WTC11 (cell line): ENCODE results near the gene P3H2. TPM values are rescaled to one million over a fixed set of nuclear protein-coding genes. Genes with fewer than 3 reads are reported as not detected.
"Not testable (repeated sequence)": the region's sequence is repeated elsewhere in the genome, so short reads cannot be mapped to it uniquely, and the experiment has no call there.

Experiments used
- ATAC-seq: fragments of 200-7000 bp; cut with Tn5 transposase; 2 replicates; pipeline ENCODE4 v1.10.0; 2021; ENCODE audit warnings: mild to moderate bottlenecking, moderate library complexity
- CTCF ChIA-PET: fragments of 300-600 bp; sonication (Branson Sonifier 250); formaldehyde crosslinking; loops from one replicate; lab custom pipeline; 2021; ENCODE audit warnings: antibody characterized with exemption; lab: Charles Lee
- POLR2A ChIA-PET: fragments of 350-600 bp; sonication (Branson Sonifier 250); formaldehyde crosslinking; loops from one replicate; lab custom pipeline; 2021; ENCODE audit warnings: antibody characterized with exemption; lab: Charles Lee
- DNase-seq: peaks from one replicate; pipeline ENCODE4 v3.0.0; 2021; ENCODE audit warnings: low spot score
- H3K27ac Mint-ChIP-seq: 2 replicates; pipeline ENCODE4 v1.8.0; 2021; ENCODE audit warnings: mixed read lengths
- H3K27me3 Mint-ChIP-seq: 2 replicates; pipeline ENCODE4 v1.8.0; 2021; ENCODE audit warnings: low read depth, mild to moderate bottlenecking, moderate library complexity, mixed read lengths
- H3K36me3 Mint-ChIP-seq: 2 replicates; pipeline ENCODE4 v1.8.0; 2021; ENCODE audit warnings: mixed read lengths
- H3K4me1 Mint-ChIP-seq: 2 replicates; pipeline ENCODE4 v1.8.0; 2022; ENCODE audit warnings: mixed read lengths
- H3K4me3 Mint-ChIP-seq: 2 replicates; pipeline ENCODE4 v1.8.0; 2021; ENCODE audit warnings: mild to moderate bottlenecking, moderate library complexity, mixed read lengths
- H3K9me3 Mint-ChIP-seq: 2 replicates; pipeline ENCODE4 v1.8.0; 2021; ENCODE audit warnings: mixed read lengths
- ATF2 ChIP-seq: sonication (generic); formaldehyde crosslinking; IDR thresholded peaks from 2 replicates; pipeline ENCODE4 v1.8.1; 2022; ENCODE audit warnings: low read depth, missing genetic modification reagents, borderline replicate concordance
- CBFB ChIP-seq: sonication (generic); formaldehyde crosslinking; IDR thresholded peaks from 2 replicates; pipeline ENCODE4 v1.8.1; 2022; ENCODE audit warnings: mild to moderate bottlenecking, low read depth, missing genetic modification reagents
- E2F1 ChIP-seq: sonication (generic); formaldehyde crosslinking; IDR thresholded peaks from 2 replicates; pipeline ENCODE4 v1.8.0; 2022; ENCODE audit warnings: mild to moderate bottlenecking, missing genetic modification reagents
- E2F4 ChIP-seq: sonication (generic); formaldehyde crosslinking; IDR thresholded peaks from 2 replicates; pipeline ENCODE4 v1.8.1; 2022; ENCODE audit warnings: low read depth, mild to moderate bottlenecking, moderate library complexity, missing genetic modification reagents, borderline replicate concordance
- ERG ChIP-seq: fragments of 250-450 bp; sonication (Bioruptor Pico); IDR thresholded peaks from 2 replicates; pipeline ENCODE4 v1.8.0; 2021; ENCODE audit warnings: mild to moderate bottlenecking
- FOXJ3 ChIP-seq: sonication (generic); formaldehyde crosslinking; IDR thresholded peaks from 2 replicates; pipeline ENCODE4 v1.9.0; 2021; ENCODE audit warnings: missing genetic modification reagents, mild to moderate bottlenecking, borderline replicate concordance
- GABPB1 ChIP-seq: sonication (generic); formaldehyde crosslinking; IDR thresholded peaks from 2 replicates; pipeline ENCODE4 v1.8.1; 2023; ENCODE audit warnings: mild to moderate bottlenecking, missing genetic modification reagents
- HMGA2 ChIP-seq: fragments of 250-450 bp; sonication (Bioruptor Pico); IDR thresholded peaks from 2 replicates; pipeline ENCODE4 v1.4.0; 2021; ENCODE audit warnings: mild to moderate bottlenecking, moderate library complexity
- NFATC4 ChIP-seq: fragments of 250-450 bp; sonication (Bioruptor Pico); IDR thresholded peaks from 2 replicates; pipeline ENCODE4 v1.9.0; 2021; ENCODE audit warnings: mild to moderate bottlenecking
- RELA ChIP-seq: sonication (generic); formaldehyde crosslinking; IDR thresholded peaks from 2 replicates; pipeline ENCODE4 v1.8.1; 2022; ENCODE audit warnings: missing genetic modification reagents, mild to moderate bottlenecking, borderline replicate concordance
- ZBTB21 ChIP-seq: sonication (generic); formaldehyde crosslinking; IDR thresholded peaks from 2 replicates; pipeline ENCODE4 v1.8.1; 2023; ENCODE audit warnings: mild to moderate bottlenecking, missing genetic modification reagents, borderline replicate concordance
- ZMAT4 ChIP-seq: fragments of 250-450 bp; sonication (Bioruptor Pico); IDR thresholded peaks from 2 replicates; pipeline ENCODE4 v1.9.0; 2021; ENCODE audit warnings: mild to moderate bottlenecking
- ZNF232 ChIP-seq: sonication (generic); formaldehyde crosslinking; IDR thresholded peaks from 2 replicates; pipeline ENCODE4 v1.8.0; 2022; ENCODE audit warnings: mild to moderate bottlenecking, missing genetic modification reagents
- ZNF416 ChIP-seq: fragments of 250-450 bp; sonication (Bioruptor Pico); IDR thresholded peaks from 2 replicates; pipeline ENCODE4 v1.9.0; 2021; ENCODE audit warnings: mild to moderate bottlenecking, inconsistent platforms
- ZNF425 ChIP-seq: fragments of 250-450 bp; sonication (Bioruptor Pico); conservative IDR thresholded peaks from 2 replicates; pipeline ENCODE4 v1.9.0; 2021; ENCODE audit warnings: mild to moderate bottlenecking
- total RNA-seq: library from RNA; stranded (reverse); gene quantifications from 3 replicates; pipeline ENCODE4 v1.2.3, GENCODE V29; 2021

P3H2 gene
- total RNA-seq, 1 experiment from 2014 or later: 29.4 TPM

GRCh38 chr3:190083635-190084034 lies 37.1 kb downstream of the P3H2 start (continued):
- TF ChIP-seq E2F1 (CRISPR knock-in tag): no peak

- ChIA-PET POLR2A (no interaction called here), CTCF (no interaction called here)
- no peak overlapping the region for H3K4me3 Mint-ChIP-seq
- H3K9me3 Mint-ChIP-seq: no peaks in the 10 kb centered on the region
- no peaks in the 10 kb centered on the region for H3K27me3 Mint-ChIP-seq
- ATAC-seq (no peak), DNase-seq (no peak)
- no peak for TF ChIP-seq E2F4 (CRISPR knock-in tag)
- TF ChIP-seq ZMAT4 (CRISPR knock-in tag): no peak
- TF ChIP-seq FOXJ3 (CRISPR knock-in tag): no peak
- TF ChIP-seq ATF2 (CRISPR knock-in tag): no peak
- no peak for TF ChIP-seq ZNF232 (CRISPR knock-in tag)
- TF ChIP-seq HMGA2: no peak
- no peak for TF ChIP-seq ZBTB21 (CRISPR knock-in tag)
- TF ChIP-seq CBFB (CRISPR knock-in tag): no peak
- TF ChIP-seq E2F1 (CRISPR knock-in tag): no peak
- no peak for TF ChIP-seq GABPB1
- no peak for TF ChIP-seq ERG (CRISPR knock-in tag)
- no peak for TF ChIP-seq RELA
- no peak for TF ChIP-seq ZNF425 (CRISPR knock-in tag)
- TF ChIP-seq ZNF416 (CRISPR knock-in tag): no peak
- TF ChIP-seq NFATC4 (CRISPR knock-in tag): no peak
- H3K36me3 Mint-ChIP-seq: no peaks in the 10 kb centered on the region
- H3K4me1 Mint-ChIP-seq: peaks cover 35% of the 10 kb centered on the region
- peak overlapping the region; percentile 45; the same call in 1 of the 2 replicates for H3K27ac Mint-ChIP-seq
Measured at GRCh38 chr3:190081389-190081788, 39.3 kb downstream of the P3H2 start.

- H3K9me3 Mint-ChIP-seq, H3K4me3 Mint-ChIP-seq, H3K27me3 Mint-ChIP-seq, H3K27ac Mint-ChIP-seq, DNase-seq, ATAC-seq, CTCF ChIA-PET, H3K36me3 Mint-ChIP-seq, POLR2A ChIA-PET: not testable (repeated sequence)
- peaks cover 19% of the 10 kb centered on the region for H3K4me1 Mint-ChIP-seq
Measured at GRCh38 chr3:190079173-190079572, 41.5 kb downstream of the P3H2 start.
